Spleen (tissue), 11 donors: ENCODE measurements around the gene PRPF4. TPM values are rescaled to one million over a fixed set of nuclear protein-coding genes. Genes with fewer than 3 reads are reported as not detected.

Experiments used
- DNase-seq: peaks from one replicate; pipeline ENCODE4 v3.0.0-alpha.2; 2020
- H3K27ac ChIP-seq, 8 donors: fragments of 200-600 bp; sonication (generic) in 7 of 8; 1 replicate in 4 of 8; 2 replicates in 4 of 8; pipeline versions ENCODE4 v1.5.0 to v1.8.0; 2016 to 2021; ENCODE audit warnings: inconsistent platforms in 4 of 8, mild to moderate bottlenecking in 4 of 8, moderate library complexity in 1 of 8
- H3K27me3 ChIP-seq, 7 donors: fragments of 200-600 bp; sonication (generic) in 6 of 7; replicated peaks in 1 of 7; 1 replicate in 4 of 7; 2 replicates in 3 of 7; pipeline versions ENCODE4 v1.5.0 to v1.8.0; 2016 to 2021; ENCODE audit warnings: inconsistent platforms in 3 of 7, mild to moderate bottlenecking in 1 of 7
- H3K36me3 ChIP-seq, 6 donors: fragments of 200-600 bp; sonication (generic) in 5 of 6; 1 replicate in 4 of 6; 2 replicates in 2 of 6; pipeline versions ENCODE4 v1.5.0 to v1.8.0; 2016 to 2021; ENCODE audit warnings: inconsistent platforms in 2 of 6
- H3K4me1 ChIP-seq, 6 donors: fragments of 200-600 bp; sonication (generic) in 5 of 6; 1 replicate in 3 of 6; 2 replicates in 3 of 6; pipeline versions ENCODE4 v1.5.0 to v1.8.0; 2016 to 2021; ENCODE audit warnings: inconsistent platforms in 3 of 6
- H3K4me3 ChIP-seq, 8 donors: fragments of 200-600 bp; sonication (generic) in 7 of 8; 1 replicate in 4 of 8; 2 replicates in 4 of 8; pipeline versions ENCODE4 v1.5.0 to v1.8.0; 2016 to 2021; ENCODE audit warnings: inconsistent platforms in 4 of 8, mild to moderate bottlenecking in 4 of 8, moderate library complexity in 2 of 8
- H3K9me3 ChIP-seq, 8 donors: fragments of 200-600 bp; sonication (generic) in 7 of 8; 1 replicate in 4 of 8; 2 replicates in 4 of 8; pipeline versions ENCODE4 v1.5.0 to v1.8.0; 2016 to 2021; ENCODE audit warnings: inconsistent platforms in 4 of 8
- POLR2A ChIP-seq, 3 donors: fragments of 450-650 bp; IDR thresholded peaks; one replicate each; pipeline ENCODE4 v1.5.1; 2017; ENCODE audit warnings: antibody characterized with exemption in 3 of 3, mild to moderate bottlenecking in 1 of 3
- POLR2AphosphoS5 ChIP-seq, 3 donors: sonication (generic); formaldehyde crosslinking; IDR thresholded peaks; one replicate each; pipeline ENCODE4 v1.5.1; 2017; ENCODE audit warnings: antibody characterized with exemption in 3 of 3
- WGBS, 5 donors: extraction: QIAGEN DNeasy Blood & Tissue Kit in 3 of 5; methylation state at CpG; one replicate each; pipeline versions ENCODE4 v1.1.5 to v1.1.7; 2013 to 2018; 5-methylcytosine and 5-hydroxymethylcytosine counted together
- intact Hi-C: fragments of 100-400 bp; cut with DNase I; formaldehyde crosslinking; loops from one replicate; pipeline ENCODE4 v1.15.0; 2023; ENCODE audit warnings: low total_unique reads
- polyA plus RNA-seq, 3 donors: library from polyadenylated mRNA; stranded (reverse); fragments of 200-250 nt; gene quantifications; one replicate each; pipeline ENCODE4 v1.2.1, GENCODE V29; 2013
- total RNA-seq, 7 donors: library from RNA; depleted of rRNA in 3 of 7; stranded (reverse); fragments of >200 nt in 3 of 7; fragmentation: NEBNext Ultra II Directional in 4 of 7; extraction: Animal tissue kit (Norgen Biotek cat#: 25700) in 4 of 7; gene quantifications; one replicate each; pipeline versions ENCODE4 v1.1.0 to v1.2.1, GENCODE V29; 2016 to 2021
- TF ChIP-seq, protein P1 (sequence below), 11 experiments: fragments of 200-600 bp in 7 of 11; fragments of 450-650 bp in 4 of 11; sonication (generic) in 4 of 11; IDR thresholded peaks in 8 of 11; conservative IDR thresholded peaks in 3 of 11; 1 replicate in 7 of 11; 2 replicates in 4 of 11; pipeline versions ENCODE4 v1.4.0 to v1.8.0; 2016 to 2021; ENCODE audit warnings: antibody characterized with exemption in 11 of 11, inconsistent platforms in 4 of 11, mild to moderate bottlenecking in 1 of 11
- donor health status: healthy with polysubstance abuse.
- donor health status: DM: no; HTN: no; CAD: no; lungs with moderate emphysema.
- donor health status: DM: no; HTN: no; CAD: no.
- donor health status: Bipolar disorder and iron deficiency.
- donor health status: healthy.
- donor health status: DM: no; HTN: no; CAD: no.
- donor health status: DM: yes; HTN: yes; CAD: no.

The PRPF4 gene
- total and polyA plus RNA-seq, 10 donors, result 7.7 to 20.2 (median 16.9) TPM

GRCh38 chr9:113257863-113258262, 17.6 kb upstream of the PRPF4 start:
- Histone ChIP-seq H3K27me3 (no peaks in the 10 kb centered on the region), H3K4me1 (peaks cover 0 to 15% (median 0%) of the 10 kb centered on the region in 6 donors), H3K4me3 (no peak overlapping the region), H3K9me3 (no peaks in the 10 kb centered on the region), H3K27ac (no peak overlapping the region), H3K36me3 (peaks cover 0 to 75% (median 26%) of the 10 kb centered on the region in 6 donors)
- TF ChIP-seq POLR2AphosphoS5 (IDR thresholded peaks at IDR 0.05), result no peak
- TF ChIP-seq, protein P1, sequence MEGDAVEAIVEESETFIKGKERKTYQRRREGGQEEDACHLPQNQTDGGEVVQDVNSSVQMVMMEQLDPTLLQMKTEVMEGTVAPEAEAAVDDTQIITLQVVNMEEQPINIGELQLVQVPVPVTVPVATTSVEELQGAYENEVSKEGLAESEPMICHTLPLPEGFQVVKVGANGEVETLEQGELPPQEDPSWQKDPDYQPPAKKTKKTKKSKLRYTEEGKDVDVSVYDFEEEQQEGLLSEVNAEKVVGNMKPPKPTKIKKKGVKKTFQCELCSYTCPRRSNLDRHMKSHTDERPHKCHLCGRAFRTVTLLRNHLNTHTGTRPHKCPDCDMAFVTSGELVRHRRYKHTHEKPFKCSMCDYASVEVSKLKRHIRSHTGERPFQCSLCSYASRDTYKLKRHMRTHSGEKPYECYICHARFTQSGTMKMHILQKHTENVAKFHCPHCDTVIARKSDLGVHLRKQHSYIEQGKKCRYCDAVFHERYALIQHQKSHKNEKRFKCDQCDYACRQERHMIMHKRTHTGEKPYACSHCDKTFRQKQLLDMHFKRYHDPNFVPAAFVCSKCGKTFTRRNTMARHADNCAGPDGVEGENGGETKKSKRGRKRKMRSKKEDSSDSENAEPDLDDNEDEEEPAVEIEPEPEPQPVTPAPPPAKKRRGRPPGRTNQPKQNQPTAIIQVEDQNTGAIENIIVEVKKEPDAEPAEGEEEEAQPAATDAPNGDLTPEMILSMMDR (IDR thresholded peaks at IDR 0.05 in 8 of 11, conservative IDR thresholded peaks at IDR 0.05 in 3 of 11), result no peak
- no peak for TF ChIP-seq POLR2A (IDR thresholded peaks at IDR 0.05)
- WGBS, 5 donors, result 89 to 96% (median 93%) methylated on average over 3 of the region's 3 CpGs
- DNase-seq, result no peak
- intact Hi-C loops, result no loop called here

DNA sequence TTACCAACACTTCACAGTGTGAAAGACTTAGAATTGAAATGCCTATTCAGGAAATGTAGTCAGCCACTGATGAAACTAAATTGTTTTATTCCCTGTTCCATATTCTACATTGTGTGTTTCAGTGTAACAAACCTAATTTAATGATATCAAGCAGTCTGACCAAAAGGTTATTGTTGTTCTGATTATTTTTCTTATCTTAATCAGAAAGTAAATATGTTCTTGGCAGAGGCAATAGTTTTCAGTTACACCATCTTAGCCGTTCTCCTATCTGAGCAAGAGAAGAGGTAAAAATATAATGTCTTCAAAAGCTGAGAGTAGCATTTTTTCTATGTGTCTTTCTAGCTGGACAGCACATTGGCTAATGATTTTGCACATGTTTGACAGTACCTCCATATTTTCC, 17.2 kb upstream of the PRPF4 start:
- TF ChIP-seq POLR2A (IDR thresholded peaks at IDR 0.05) (no peak), POLR2AphosphoS5 (IDR thresholded peaks at IDR 0.05) (no peak)
- TF ChIP-seq, protein P1 (IDR thresholded peaks at IDR 0.05 in 8 of 11, conservative IDR thresholded peaks at IDR 0.05 in 3 of 11), result no peak
- Histone ChIP-seq H3K4me1 (peaks cover 0 to 15% (median 0%) of the 10 kb centered on the region in 6 donors), H3K4me3 (no peak overlapping the region), H3K27me3 (no peaks in the 10 kb centered on the region), H3K27ac (no peak overlapping the region), H3K36me3 (peaks cover 0 to 80% (median 26%) of the 10 kb centered on the region in 6 donors), H3K9me3 (no peaks in the 10 kb centered on the region)
- WGBS, 5 donors, result 89 to 94% (median 91%) methylated on average over 1 of the region's 1 CpG
- no peak for DNase-seq
- intact Hi-C loops, result no loop called here

- Histone ChIP-seq H3K27ac (no peak overlapping the region), H3K27me3 (no peaks in the 10 kb centered on the region), H3K36me3 (peaks cover 0 to 95% (median 27%) of the 10 kb centered on the region in 6 donors), H3K9me3 (no peaks in the 10 kb centered on the region), H3K4me1 (no peaks in the 10 kb centered on the region), H3K4me3 (no peak overlapping the region)
- TF ChIP-seq POLR2A (IDR thresholded peaks at IDR 0.05) (no peak), POLR2AphosphoS5 (IDR thresholded peaks at IDR 0.05) (no peak)
- TF ChIP-seq, protein P1 (IDR thresholded peaks at IDR 0.05 in 8 of 11, conservative IDR thresholded peaks at IDR 0.05 in 3 of 11), result no peak
- no peak for DNase-seq
- intact Hi-C loops, result no loop called here
- 82 to 95% (median 92%) methylated on average over 1 of the region's 1 CpG for WGBS, 5 donors
These were observed 13.4 kb upstream of the PRPF4 start for GRCh38 chr9:113261917-113262671.

GRCh38 chr9:113266174-113266573, 9.3 kb upstream of the PRPF4 start:
- Histone ChIP-seq H3K4me3 (no peak overlapping the region), H3K36me3 (peaks cover 0 to 95% (median 44%) of the 10 kb centered on the region in 6 donors), H3K9me3 (no peaks in the 10 kb centered on the region), H3K27me3 (no peaks in the 10 kb centered on the region), H3K4me1 (peaks cover 0 to 4% (median 0%) of the 10 kb centered on the region in 6 donors), H3K27ac (no peak overlapping the region)
- intact Hi-C loops, result no loop called here
- WGBS, 5 donors, result 92 to 99% (median 96%) methylated on average over 3 of the region's 3 CpGs
- TF ChIP-seq, protein P1 (IDR thresholded peaks at IDR 0.05 in 8 of 11, conservative IDR thresholded peaks at IDR 0.05 in 3 of 11), result no peak
- TF ChIP-seq POLR2A (IDR thresholded peaks at IDR 0.05), result no peak
- no peak for TF ChIP-seq POLR2AphosphoS5 (IDR thresholded peaks at IDR 0.05)
- DNase-seq, result no peak
